ENCODE measurements around the gene CXCL1.
A peak's percentile ranks its signal among the peaks of the same experiment; 100 is the strongest.

- TF ChIP-seq CTCF (IDR thresholded peaks at IDR 0.05) = peak in 5 of 6 experiments; percentile 14 to 60 (median 54)
- no peak for TF ChIP-seq POLR2A (IDR thresholded peaks at IDR 0.05)
Measured at GRCh38 chr4:73864365-73864764, 4.8 kb upstream of the CXCL1 start.

Measured in thyroid gland (tissue), 4 donors.